NCI-H748 (cell line): ENCODE data around the gene ABCG1.

Source experiments
- DNase-seq: peaks from one replicate; lab custom pipeline; 2025; ENCODE audit not compliant: unreplicated experiment; lab: John Stamatoyannopoulos, UW

Gene ABCG1

DNA sequence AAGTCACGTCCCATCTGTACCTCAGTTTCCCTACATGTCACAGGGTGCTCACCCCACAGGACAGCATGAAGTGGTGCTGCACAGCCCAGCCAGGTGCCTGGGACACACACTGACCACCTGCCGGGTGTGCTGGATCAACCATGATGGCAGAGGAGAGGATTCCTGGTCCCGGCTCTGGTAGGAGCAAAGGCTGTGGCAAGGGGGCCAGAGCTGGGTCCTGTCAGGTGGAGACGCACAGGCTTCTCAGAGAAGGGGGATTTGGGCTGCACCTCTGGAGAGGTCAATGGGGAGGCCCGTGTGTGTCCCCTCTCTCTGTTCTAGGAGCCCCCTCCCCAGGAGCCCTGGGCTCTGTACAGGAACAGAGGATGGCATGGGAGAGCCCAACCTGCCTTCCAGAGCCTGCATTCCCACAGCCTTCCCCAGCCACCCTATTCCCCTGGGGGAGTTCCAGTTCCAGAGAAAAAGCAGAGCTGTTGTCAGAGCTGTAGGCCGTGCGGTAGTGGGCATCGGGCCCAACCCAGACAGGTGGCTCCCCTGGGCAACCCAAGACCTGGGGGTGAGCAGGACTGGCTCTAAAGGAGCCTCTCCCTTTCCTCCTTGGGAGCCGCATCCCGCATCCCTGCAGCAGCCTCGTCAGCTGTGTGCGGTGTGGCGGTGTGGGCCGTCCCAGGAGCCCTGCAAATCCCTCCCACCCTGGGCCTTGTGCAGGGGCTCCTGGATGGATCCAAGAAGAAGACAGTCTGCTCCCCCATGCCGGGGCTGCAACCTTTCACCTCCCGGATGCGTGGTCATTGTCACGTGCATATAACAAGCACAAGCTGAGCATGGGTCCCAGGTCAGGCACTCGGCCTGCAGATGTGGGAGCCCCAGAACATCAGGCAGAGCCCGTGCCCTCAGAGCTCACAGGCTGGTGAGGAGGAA, 99.1 kb downstream of the ABCG1 start:
- DNase-seq = peak; percentile 20

DNA sequence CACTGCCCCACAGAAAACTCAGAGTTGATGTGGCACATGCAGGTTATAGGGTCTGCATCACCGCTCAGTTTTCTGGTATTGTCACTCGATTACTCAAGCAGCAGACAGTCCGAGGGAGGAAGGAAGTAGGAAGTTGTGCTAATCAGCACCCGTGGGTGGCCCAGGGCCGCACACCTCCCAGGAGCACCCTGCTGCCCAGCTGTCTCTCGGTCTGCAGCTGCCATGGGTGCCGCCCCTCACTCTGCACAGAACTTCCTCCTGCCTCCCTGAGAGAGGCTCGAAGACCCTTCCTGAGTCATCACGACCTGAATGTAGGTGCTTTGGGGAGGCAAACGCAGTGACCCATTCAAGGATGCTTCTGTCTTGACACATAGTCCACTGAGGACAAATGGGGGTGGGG, 100.4 kb downstream of the ABCG1 start:
- DNase-seq = no peak

DNA sequence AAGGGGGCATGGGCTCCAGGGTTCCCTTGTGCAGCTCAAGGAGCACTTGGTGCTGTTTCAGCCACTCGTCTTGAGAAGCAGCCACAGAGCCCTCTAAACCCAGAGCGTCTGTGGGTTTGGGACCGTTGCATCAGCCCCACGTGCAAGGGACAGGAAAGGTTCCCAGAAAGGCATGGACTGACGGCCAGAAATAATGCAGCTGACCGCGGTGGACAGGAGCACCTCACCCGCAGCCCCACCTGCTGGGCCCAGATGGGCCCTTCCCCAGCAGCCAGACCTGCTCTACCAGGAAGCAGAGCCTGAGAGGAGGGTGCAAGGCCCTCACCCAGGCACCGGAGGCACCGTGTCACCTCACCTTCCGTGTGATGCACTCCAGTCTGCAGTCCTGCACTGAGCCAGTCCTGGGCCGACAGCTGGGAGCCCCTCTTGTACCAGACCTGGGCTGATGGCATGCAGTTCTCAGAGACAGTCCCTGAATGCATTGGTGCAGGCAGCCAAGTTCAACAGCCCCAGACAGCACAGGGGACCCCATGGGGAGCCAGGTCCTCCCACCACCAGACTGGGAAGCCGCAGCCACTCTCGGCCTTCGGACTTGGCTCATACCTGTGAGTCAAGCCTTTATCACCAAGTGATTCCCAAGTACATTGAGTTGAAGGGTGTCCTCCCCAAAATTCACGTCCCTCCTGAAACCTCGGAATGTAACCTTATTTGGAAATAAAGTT, 101.1 kb downstream of the ABCG1 start:
- no peak for DNase-seq

- DNase-seq = no peak
Observed at GRCh38 chr21:42320791-42321190, 101.9 kb downstream of the ABCG1 start.

- no peak for DNase-seq
Observed at GRCh38 chr21:42321231-42321630, 102.3 kb downstream of the ABCG1 start.

GRCh38 chr21:42321845-42322244, 102.9 kb downstream of the ABCG1 start:
- no peak for DNase-seq

GRCh38 chr21:42324896-42325295, 106.0 kb downstream of the ABCG1 start:
- no peak for DNase-seq

DNA sequence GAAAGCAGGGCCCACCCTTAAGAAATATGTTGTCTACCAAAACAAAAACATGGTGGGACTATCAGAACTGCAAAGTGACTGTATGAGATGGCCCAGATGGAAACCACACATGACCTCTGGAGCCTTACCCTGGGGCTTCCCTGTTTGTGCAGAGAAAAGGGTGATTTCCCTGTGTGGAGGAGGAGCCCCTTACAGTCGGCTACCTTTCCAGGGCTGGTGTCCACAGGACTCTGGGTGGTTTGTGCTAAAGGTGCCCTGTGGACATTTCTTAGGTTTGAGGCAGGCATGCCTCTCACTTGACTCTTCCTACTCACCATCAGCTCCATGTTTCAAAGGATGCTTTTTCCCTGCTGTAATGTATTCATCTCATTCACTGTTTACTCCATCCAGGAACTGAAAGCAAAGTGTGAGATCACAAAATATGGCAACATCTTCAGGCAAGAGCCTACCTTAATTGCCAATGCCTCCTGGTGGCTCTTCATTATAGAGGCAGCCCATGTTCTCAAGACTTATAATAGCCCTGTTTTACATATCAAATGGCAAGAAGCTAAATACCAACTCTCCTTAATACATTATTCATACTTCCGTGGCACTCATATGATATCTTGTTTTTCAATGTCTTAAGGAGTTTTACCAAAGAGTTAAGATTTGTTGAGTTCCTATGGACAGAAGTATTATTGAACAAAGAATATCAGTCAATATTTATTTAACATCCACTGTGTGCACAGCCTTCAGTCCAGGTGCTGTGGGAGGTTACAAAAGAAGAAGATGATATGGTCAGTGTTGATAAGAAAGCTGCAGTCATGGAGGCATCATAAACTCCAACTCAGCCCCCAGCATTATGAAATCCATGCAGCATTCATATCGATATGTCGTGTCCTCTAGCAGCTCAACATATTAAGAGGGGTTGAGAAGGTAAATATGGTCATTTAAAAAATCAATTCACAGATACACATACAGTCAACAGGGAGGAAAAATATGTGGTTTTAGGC, 111.7 kb downstream of the ABCG1 start:
- DNase-seq = peak; percentile 38

- no peak for DNase-seq
Observed at GRCh38 chr21:42331660-42332059, 112.7 kb downstream of the ABCG1 start.

DNA sequence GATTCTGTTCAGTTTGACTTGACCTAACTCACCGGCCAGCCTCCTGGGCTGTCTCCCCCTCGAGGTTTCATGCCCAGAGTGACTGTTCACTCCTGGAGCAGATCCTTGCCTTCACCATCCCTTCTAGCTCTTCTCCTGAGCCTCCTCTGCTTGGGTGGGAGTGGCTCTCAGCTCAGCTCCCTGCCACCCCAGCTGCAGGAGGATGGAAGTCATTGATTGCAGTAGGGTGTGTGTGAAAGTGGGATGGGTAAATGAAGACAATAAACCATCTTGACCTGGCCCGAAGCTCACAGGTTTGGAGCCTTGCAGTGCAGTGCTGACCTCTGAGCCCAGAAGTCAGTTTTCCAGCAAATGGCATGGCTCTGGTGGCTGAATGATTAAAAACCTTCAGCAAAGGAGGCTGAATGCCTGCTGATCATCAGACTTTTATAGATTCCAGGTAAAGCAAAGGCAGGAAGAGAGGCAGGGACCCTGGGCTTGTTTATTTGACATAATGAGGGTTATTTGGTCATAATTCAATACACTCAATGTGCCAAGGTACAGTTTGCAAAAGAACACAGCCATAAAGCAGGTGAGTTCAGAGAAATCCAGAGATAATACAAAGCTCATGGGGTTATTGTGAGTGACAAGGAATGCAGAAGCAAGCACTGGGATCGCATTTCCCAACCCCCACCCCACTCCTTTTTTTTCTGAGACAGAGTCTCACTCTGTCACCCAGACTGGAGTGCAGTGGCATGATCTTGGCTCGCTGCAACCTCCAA, 113.8 kb downstream of the ABCG1 start:
- peak; percentile 16 for DNase-seq

DNA sequence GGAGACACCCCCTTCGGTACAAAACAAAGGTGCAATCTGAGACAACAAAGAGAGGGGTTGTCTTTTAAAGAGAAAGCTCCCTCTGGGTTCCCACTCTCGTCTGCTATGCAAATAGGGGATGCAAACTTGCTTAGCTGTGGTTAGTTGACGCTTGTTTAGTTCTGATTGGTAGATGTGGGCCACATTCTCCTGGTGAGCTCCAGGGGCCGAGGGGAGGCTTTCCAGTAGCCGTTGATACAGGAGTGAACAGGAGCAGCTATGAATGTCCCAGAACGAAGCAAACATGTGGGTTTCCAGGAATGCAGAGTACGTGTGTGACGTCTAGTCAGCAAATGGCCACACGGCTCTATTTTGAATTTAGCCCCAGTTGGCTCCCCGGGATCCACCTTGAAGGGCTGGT, 117.1 kb downstream of the ABCG1 start:
- DNase-seq = peak; percentile 40

GRCh38 chr21:42337276-42337675, 118.3 kb downstream of the ABCG1 start:
- no peak for DNase-seq

- peak; percentile 93 for DNase-seq
Observed at GRCh38 chr21:42337830-42338728, 119.1 kb downstream of the ABCG1 start.

GRCh38 chr21:42338729-42339715, 120.1 kb downstream of the ABCG1 start:
- no peak for DNase-seq

GRCh38 chr21:42340187-42341050, 121.5 kb downstream of the ABCG1 start:
- DNase-seq = peak; percentile 7

DNA sequence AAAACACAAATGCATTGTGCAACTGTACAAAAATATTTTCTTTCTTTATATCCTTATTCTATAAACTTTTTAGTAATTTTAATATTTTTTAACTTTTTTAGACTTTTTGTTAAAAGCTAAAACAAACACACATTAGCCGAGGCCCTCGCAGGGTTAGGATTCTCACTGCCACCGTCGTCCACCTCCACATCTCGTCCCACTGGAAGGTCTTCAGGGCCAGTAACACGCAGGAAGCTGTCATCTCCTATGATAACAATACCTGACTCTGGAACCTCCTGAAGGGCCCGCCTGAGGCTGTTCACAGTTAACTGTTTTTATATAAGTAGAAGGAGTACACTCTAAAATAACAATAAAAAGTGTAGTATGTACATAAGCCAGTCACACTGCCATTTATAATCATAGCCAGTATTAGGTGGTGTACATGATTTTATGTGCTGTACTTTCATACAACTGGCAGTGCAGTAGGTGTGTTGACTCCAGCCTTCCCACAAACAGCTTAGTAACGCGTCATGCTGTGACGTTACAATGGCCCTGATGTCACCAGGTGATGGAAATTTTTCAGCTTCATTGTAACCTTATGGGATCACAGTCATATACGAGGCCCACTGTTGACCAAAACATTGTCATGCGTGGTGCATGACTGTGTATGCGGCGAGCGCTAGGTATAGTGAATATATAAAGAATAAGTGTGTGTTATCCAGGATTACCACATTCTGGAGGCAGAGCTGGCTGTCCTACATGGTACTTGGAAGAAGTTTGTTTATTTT, 123.0 kb downstream of the ABCG1 start:
- DNase-seq = peak; percentile 30
